ENCODE results near the gene CMC1.

CMC1 gene

GRCh38 chr3:28243424-28244106 lies 2.1 kb downstream of the CMC1 start:
- H3K4me3 ChIP-seq (ENCODE audit: low read depth, low read length), result no peak overlapping the region
- no peak for TF ChIP-seq CTCF (conservative IDR thresholded peaks at IDR 0.05; ENCODE audit: low read depth, low read length)
- DNase-seq (ENCODE audit: low read depth), result no peak

- no peak for TF ChIP-seq CTCF (conservative IDR thresholded peaks at IDR 0.05; ENCODE audit: low read depth, low read length)
- no peak for DNase-seq (ENCODE audit: low read depth)
- no peak overlapping the region for H3K4me3 ChIP-seq (ENCODE audit: low read depth, low read length)
These were observed 3.1 kb downstream of the CMC1 start for GRCh38 chr3:28244491-28244890.

- no peak for DNase-seq (ENCODE audit: low read depth)
- no peak for TF ChIP-seq CTCF (conservative IDR thresholded peaks at IDR 0.05; ENCODE audit: low read depth, low read length)
- H3K4me3 ChIP-seq (ENCODE audit: low read depth, low read length), result no peak overlapping the region
These were observed 5.9 kb downstream of the CMC1 start for GRCh38 chr3:28247286-28247685.

- no peak for DNase-seq (ENCODE audit: low read depth)
- H3K4me3 ChIP-seq (ENCODE audit: low read depth, low read length), result no peak overlapping the region
These were observed 9.6 kb downstream of the CMC1 start for GRCh38 chr3:28250999-28251398.

GRCh38 chr3:28252001-28252431 lies 10.6 kb downstream of the CMC1 start:
- TF ChIP-seq CTCF (conservative IDR thresholded peaks at IDR 0.05; ENCODE audit: low read depth, low read length), result no peak
- DNase-seq (ENCODE audit: low read depth), result no peak
- no peak overlapping the region for H3K4me3 ChIP-seq (ENCODE audit: low read depth, low read length)

More at GRCh38 chr3:28250999-28251398, 9.6 kb downstream of the CMC1 start:
- no peak for TF ChIP-seq CTCF (conservative IDR thresholded peaks at IDR 0.05; ENCODE audit: low read depth, low read length)

GRCh38 chr3:28253040-28253715 lies 11.8 kb downstream of the CMC1 start:
- no peak overlapping the region for H3K4me3 ChIP-seq (ENCODE audit: low read depth, low read length)
- TF ChIP-seq CTCF (conservative IDR thresholded peaks at IDR 0.05; ENCODE audit: low read depth, low read length), result no peak
- no peak for DNase-seq (ENCODE audit: low read depth)

- H3K4me3 ChIP-seq (ENCODE audit: low read depth, low read length), result no peak overlapping the region
- DNase-seq (ENCODE audit: low read depth), result no peak
- TF ChIP-seq CTCF (conservative IDR thresholded peaks at IDR 0.05; ENCODE audit: low read depth, low read length), result no peak
These were observed 20.6 kb downstream of the CMC1 start for GRCh38 chr3:28262001-28262400.

All from choroid plexus epithelial cell (primary cell).